Endothelial cell of umbilical vein (primary cell): Measurements from ENCODE around the gene SULT4A1. TPM values are rescaled to one million over a fixed set of nuclear protein-coding genes. Genes with fewer than 3 reads are reported as not detected.

ENCODE experiments used
- BruUV-seq: library from RNA; stranded (reverse); fragments of 400-500 nt; replicated peaks from 2 replicates; lab custom pipeline; 2021; lab: Mats Ljungman, UMichigan
- CTCF ChIA-PET: fragments of 300-600, 350-600 bp; sonication (Branson Sonifier 250); formaldehyde crosslinking; loops from one replicate; lab custom pipeline; 2021; ENCODE audit warnings: antibody characterized with exemption, inconsistent platforms; lab: Charles Lee
- POLR2A ChIA-PET: fragments of 300-600, 350-600 bp; sonication (Branson Sonifier 250); formaldehyde crosslinking; loops from one replicate; lab custom pipeline; 2021; ENCODE audit warnings: antibody characterized with exemption, inconsistent platforms; lab: Charles Lee
- DNase-seq: peaks from one replicate; pipeline ENCODE4 v3.0.0-alpha.2; 2011; ENCODE audit warnings: low read depth, low spot score
- FAIRE-seq: peaks from 2 replicates; lab custom pipeline; 2011; peaks lifted over from hg19 to GRCh38; lab: Jason Lieb, UNC
- H2AFZ ChIP-seq: 2 replicates; pipeline ENCODE4 v1.6.0; 2012; ENCODE audit warnings: low read depth, low read length, control low read depth, inconsistent platforms
- H3K27ac ChIP-seq: 2 replicates; pipeline ENCODE4 v1.5.1; 2011; ENCODE audit warnings: low read depth, mild to moderate bottlenecking, control low read depth, low read length, moderate library complexity; ENCODE audit not compliant: insufficient read depth
- H3K27me3 ChIP-seq, 2 experiments: 2 replicates each; pipeline versions ENCODE4 v1.6.0 to v1.6.1; 2011; ENCODE audit warnings: low read length in 2 of 2, mixed read lengths in 1 of 2; ENCODE audit not compliant: control insufficient read depth in 2 of 2, insufficient read depth in 2 of 2
- H3K36me3 ChIP-seq, 2 experiments: 2 replicates in 1 of 2; 3 replicates in 1 of 2; pipeline ENCODE4 v1.5.1; 2011; ENCODE audit warnings: low read length in 2 of 2, mild to moderate bottlenecking in 1 of 2, moderate library complexity in 1 of 2; ENCODE audit not compliant: control insufficient read depth in 2 of 2, insufficient read depth in 2 of 2; ENCODE audit errors: extremely low read depth in 1 of 2
- H3K4me1 ChIP-seq: 3 replicates; pipeline ENCODE4 v1.5.1; 2011; ENCODE audit warnings: mild to moderate bottlenecking, low read length; ENCODE audit not compliant: control insufficient read depth, insufficient read depth; ENCODE audit errors: extremely low read depth
- H3K4me2 ChIP-seq: 2 replicates; pipeline ENCODE4 v1.6.1; 2011; ENCODE audit warnings: low read length, control low read depth, mixed read lengths; ENCODE audit not compliant: insufficient read depth
- H3K4me3 ChIP-seq, 3 experiments: fragments of 200-600 bp in 1 of 3; sonication (generic), shearing (Covaris generic) in 1 of 3; replicated peaks in 1 of 3; 2 replicates each; pipeline ENCODE4 v1.5.1; 2011 to 2016; ENCODE audit warnings: control low read depth in 3 of 3, low read length in 3 of 3, mild to moderate bottlenecking in 2 of 3, inconsistent platforms in 1 of 3, low read depth in 1 of 3, moderate library complexity in 1 of 3; ENCODE audit not compliant: insufficient read depth in 1 of 3
- H3K79me2 ChIP-seq: 2 replicates; pipeline ENCODE4 v1.6.0; 2012; ENCODE audit warnings: low read length, inconsistent platforms; ENCODE audit not compliant: control insufficient read depth, insufficient read depth
- H3K9ac ChIP-seq: replicated peaks from 2 replicates; pipeline ENCODE3; 2011; ENCODE audit warnings: low read length, control low read depth; ENCODE audit not compliant: insufficient read depth; ENCODE audit errors: extremely low read depth
- H3K9me1 ChIP-seq: replicated peaks from 3 replicates; pipeline ENCODE4 v1.6.0; 2011; ENCODE audit warnings: mild to moderate bottlenecking, low read length; ENCODE audit not compliant: control insufficient read depth, insufficient read depth; ENCODE audit errors: extremely low read depth
- H3K9me3 ChIP-seq: replicated peaks from 2 replicates; pipeline ENCODE4 v1.5.1; 2012; ENCODE audit warnings: low read length, inconsistent platforms; ENCODE audit not compliant: control insufficient read depth, insufficient read depth
- H4K20me1 ChIP-seq: replicated peaks from 2 replicates; pipeline ENCODE3; 2011; ENCODE audit warnings: mild to moderate bottlenecking, low read length; ENCODE audit not compliant: control insufficient read depth, insufficient read depth; ENCODE audit errors: extremely low read depth
- EZH2 ChIP-seq: IDR thresholded peaks from 2 replicates; pipeline ENCODE4 v1.6.1; 2012; ENCODE audit warnings: borderline replicate concordance, low read depth, mild to moderate bottlenecking, moderate library complexity, low read length, inconsistent platforms; ENCODE audit not compliant: severe bottlenecking
- GATA2 ChIP-seq: IDR thresholded peaks from 2 replicates; pipeline ENCODE4 v1.7.0; 2011; ENCODE audit warnings: low read depth, mild to moderate bottlenecking, moderate library complexity, mixed read lengths, low read length; ENCODE audit not compliant: insufficient read length, insufficient read depth
- JUN ChIP-seq: IDR thresholded peaks from 2 replicates; pipeline ENCODE4 v1.6.1; 2011; ENCODE audit warnings: borderline replicate concordance, low read depth; ENCODE audit not compliant: insufficient read length, insufficient read depth
- MYC ChIP-seq: IDR thresholded peaks from one replicate; pipeline ENCODE4 v1.6.1; 2011; ENCODE audit warnings: mild to moderate bottlenecking, low read depth, low read length
- POLR2A ChIP-seq: IDR thresholded peaks from 2 replicates; pipeline ENCODE4 v1.6.1; 2012; ENCODE audit warnings: low read depth, mild to moderate bottlenecking, control low read depth, low read length
- POLR2AphosphoS5 ChIP-seq: IDR thresholded peaks from 2 replicates; pipeline ENCODE4 v1.6.1; 2012; ENCODE audit warnings: low read depth, mild to moderate bottlenecking, control low read depth, low read length, moderate library complexity; ENCODE audit not compliant: insufficient read depth
- dilution Hi-C: fragments of 300-500 bp; cut with MboI; formaldehyde crosslinking; loops from one replicate; pipeline ENCODE4 v1.15.0; 2019; ENCODE audit warnings: low sequenced_read_pairs; ENCODE audit not compliant: extremely low pct_ligation_motif_present
- intact Hi-C: fragments of 100-400 bp; cut with micrococcal nuclease; formaldehyde crosslinking; loops from one replicate; pipeline ENCODE4 v1.10.0; 2022
- polyA plus RNA-seq, 4 experiments: library from polyadenylated mRNA; depleted of rRNA in 3 of 4; stranded (reverse) in 3 of 4; unstranded in 1 of 4; fragments of >200 nt; gene quantifications; 2 replicates each; pipeline versions ENCODE4 v1.2.1 to v1.2.3, GENCODE V29; 2011 to 2012; ENCODE audit warnings: missing spikeins in 1 of 4
- total RNA-seq: library from RNA; stranded (reverse); gene quantifications from 2 replicates; pipeline ENCODE4 v1.2.3, GENCODE V29; 2021
- TF ChIP-seq, protein P1 (sequence below), 2 donors: IDR thresholded peaks; 1 replicate in 1 of 2; 2 replicates in 1 of 2; pipeline ENCODE4 v1.5.1; 2011; ENCODE audit warnings: low read length in 2 of 2, mild to moderate bottlenecking in 2 of 2, moderate library complexity in 2 of 2, control low read depth in 1 of 2, inconsistent platforms in 1 of 2, low read depth in 1 of 2; ENCODE audit not compliant: insufficient read depth in 1 of 2; ENCODE audit errors: extremely low read depth in 1 of 2
- TF ChIP-seq, protein P2 (sequence below): IDR thresholded peaks from 2 replicates; pipeline ENCODE4 v1.6.1; 2011; ENCODE audit not compliant: insufficient read depth, insufficient read length

Gene SULT4A1
- total and polyA plus RNA-seq, 2 donors (not counting 3 experiments of a cell fraction or from before 2014, with no cell fraction given) = 0.48 TPM; not detected in 1

DNA sequence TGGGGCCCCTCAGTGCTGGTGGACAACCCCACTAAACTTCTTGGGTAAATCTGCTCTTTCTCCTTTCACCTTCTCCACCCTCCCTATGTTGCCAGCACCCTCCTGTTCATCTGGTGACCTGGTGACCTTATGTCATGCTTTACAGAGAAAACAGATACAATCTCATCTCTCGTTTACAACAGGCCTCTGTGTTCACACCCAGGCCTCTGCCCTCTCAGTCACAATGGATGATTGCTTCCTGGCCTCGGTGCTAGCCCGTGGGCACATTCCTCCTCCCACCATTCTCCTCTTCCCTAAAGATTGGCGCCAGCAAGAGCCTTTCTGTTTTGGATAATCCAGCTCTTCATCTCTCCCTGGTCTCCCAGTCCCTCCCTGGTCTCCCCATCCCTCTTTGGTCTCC is 49.0 kb upstream of the SULT4A1 start:
- intact Hi-C loops (no loop called here), dilution Hi-C loops (no loop called here)
- POLR2A ChIA-PET = no interaction called here
- CTCF ChIA-PET = interaction anchor here (1.0 kb wide), 1 partner anchor 12 kb away, joined by 3 read pairs; the partner anchor contains the start of gene PNPLA3
- no TSS peak for BruUV-seq
- no peaks in the 10 kb centered on the region for H3K79me2 ChIP-seq
- FAIRE-seq (no peak), DNase-seq (no peak)
- H3K27me3 ChIP-seq = peaks cover 0 to 3% of the 10 kb centered on the region in 2 experiments
- H3K4me2 ChIP-seq = no peak overlapping the region
- H3K36me3 ChIP-seq = no peaks in the 10 kb centered on the region
- H3K9me3 ChIP-seq = no peaks in the 10 kb centered on the region
- H3K9ac ChIP-seq = no peak overlapping the region
- no peak overlapping the region for H3K4me3 ChIP-seq
- no peaks in the 10 kb centered on the region for H3K4me1 ChIP-seq
- no peak overlapping the region for H3K27ac ChIP-seq
- TF ChIP-seq, protein P1, sequence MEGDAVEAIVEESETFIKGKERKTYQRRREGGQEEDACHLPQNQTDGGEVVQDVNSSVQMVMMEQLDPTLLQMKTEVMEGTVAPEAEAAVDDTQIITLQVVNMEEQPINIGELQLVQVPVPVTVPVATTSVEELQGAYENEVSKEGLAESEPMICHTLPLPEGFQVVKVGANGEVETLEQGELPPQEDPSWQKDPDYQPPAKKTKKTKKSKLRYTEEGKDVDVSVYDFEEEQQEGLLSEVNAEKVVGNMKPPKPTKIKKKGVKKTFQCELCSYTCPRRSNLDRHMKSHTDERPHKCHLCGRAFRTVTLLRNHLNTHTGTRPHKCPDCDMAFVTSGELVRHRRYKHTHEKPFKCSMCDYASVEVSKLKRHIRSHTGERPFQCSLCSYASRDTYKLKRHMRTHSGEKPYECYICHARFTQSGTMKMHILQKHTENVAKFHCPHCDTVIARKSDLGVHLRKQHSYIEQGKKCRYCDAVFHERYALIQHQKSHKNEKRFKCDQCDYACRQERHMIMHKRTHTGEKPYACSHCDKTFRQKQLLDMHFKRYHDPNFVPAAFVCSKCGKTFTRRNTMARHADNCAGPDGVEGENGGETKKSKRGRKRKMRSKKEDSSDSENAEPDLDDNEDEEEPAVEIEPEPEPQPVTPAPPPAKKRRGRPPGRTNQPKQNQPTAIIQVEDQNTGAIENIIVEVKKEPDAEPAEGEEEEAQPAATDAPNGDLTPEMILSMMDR (IDR thresholded peaks at IDR 0.05; ENCODE audit: extremely low read depth in 1 of 2, insufficient read depth in 1 of 2, low read depth in 1 of 2, low read length in 2 of 2) = no peak
- TF ChIP-seq, protein P2, sequence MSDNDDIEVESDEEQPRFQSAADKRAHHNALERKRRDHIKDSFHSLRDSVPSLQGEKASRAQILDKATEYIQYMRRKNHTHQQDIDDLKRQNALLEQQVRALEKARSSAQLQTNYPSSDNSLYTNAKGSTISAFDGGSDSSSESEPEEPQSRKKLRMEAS = no peak
- TF ChIP-seq POLR2AphosphoS5 = no peak
- TF ChIP-seq GATA2 = no peak
- no peak for TF ChIP-seq MYC
- TF ChIP-seq EZH2 = no peak
- no peak for TF ChIP-seq JUN
- TF ChIP-seq POLR2A = no peak
- no peaks in the 10 kb centered on the region for H3K9me1 ChIP-seq
- no peaks in the 10 kb centered on the region for H4K20me1 ChIP-seq
- no peak overlapping the region for H2AFZ ChIP-seq
